Measurements from ENCODE around the gene SLC30A2. TPM values are rescaled to one million over a fixed set of nuclear protein-coding genes. Genes with fewer than 3 reads are reported as not detected.

The SLC30A2 gene
- total and polyA plus RNA-seq, 2 of the 13 experiments (the other 11 are each of a cell fraction or from before 2014, with no cell fraction given): not detected

GRCh38 chr1:26035203-26035958 is 10.5 kb downstream of the SLC30A2 start (continued):
- TF ChIP-seq AKNA (CRISPR knock-in tag; IDR thresholded peaks at IDR 0.05; ENCODE audit: borderline replicate concordance): no peak
- TF ChIP-seq FOXO1 (CRISPR knock-in tag; IDR thresholded peaks at IDR 0.05): no peak
- TF ChIP-seq HIVEP1 (CRISPR knock-in tag; IDR thresholded peaks at IDR 0.05): no peak; the same call in 1 of the 2 replicates
- TF ChIP-seq U2AF1 (optimal IDR thresholded peaks at IDR 0.05; ENCODE audit: low read depth, low read length): no peak
- TF ChIP-seq ZNF589 (CRISPR knock-in tag; conservative IDR thresholded peaks at IDR 0.05): peak; percentile 8; the same call in 1 of the 2 replicates
- no peak for TF ChIP-seq KDM4B (CRISPR knock-in tag; IDR thresholded peaks at IDR 0.05)
- TF ChIP-seq, protein P1, sequence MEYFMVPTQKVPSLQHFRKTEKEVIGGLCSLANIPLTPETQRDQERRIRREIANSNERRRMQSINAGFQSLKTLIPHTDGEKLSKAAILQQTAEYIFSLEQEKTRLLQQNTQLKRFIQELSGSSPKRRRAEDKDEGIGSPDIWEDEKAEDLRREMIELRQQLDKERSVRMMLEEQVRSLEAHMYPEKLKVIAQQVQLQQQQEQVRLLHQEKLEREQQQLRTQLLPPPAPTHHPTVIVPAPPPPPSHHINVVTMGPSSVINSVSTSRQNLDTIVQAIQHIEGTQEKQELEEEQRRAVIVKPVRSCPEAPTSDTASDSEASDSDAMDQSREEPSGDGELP (IDR thresholded peaks at IDR 0.05; ENCODE audit: borderline replicate concordance, low read depth): no peak
- no peak for TF ChIP-seq ATF1 (CRISPR knock-in tag; IDR thresholded peaks at IDR 0.05)
- TF ChIP-seq ZNF431 (CRISPR knock-in tag; IDR thresholded peaks at IDR 0.05; ENCODE audit: borderline replicate concordance, low read depth): no peak
- no peak for TF ChIP-seq HOXD1 (CRISPR knock-in tag; IDR thresholded peaks at IDR 0.05)
- TF ChIP-seq NFRKB (IDR thresholded peaks at IDR 0.05): no peak
- TF ChIP-seq TP53 (CRISPR knock-in tag; conservative IDR thresholded peaks at IDR 0.05): no peak
- no peak for TF ChIP-seq SP1 (IDR thresholded peaks at IDR 0.05)
- peak; percentile 83 for TF ChIP-seq SP1 (CRISPR knock-in tag; IDR thresholded peaks at IDR 0.05)
- TF ChIP-seq ZNF563 (CRISPR knock-in tag; IDR thresholded peaks at IDR 0.05): peak; percentile 42; the same call in 1 of the 2 replicates
- TF ChIP-seq ELK4 (CRISPR knock-in tag; IDR thresholded peaks at IDR 0.05; ENCODE audit: borderline replicate concordance): no peak
- TF ChIP-seq NFATC3 (CRISPR knock-in tag; IDR thresholded peaks at IDR 0.05): no peak
- TF ChIP-seq GATAD1 (CRISPR knock-in tag; IDR thresholded peaks at IDR 0.05): peak; percentile 83
